Measurements from ENCODE around the gene ERN2.

Gene ERN2

GRCh38 chr16:23709536-23709935, 3.5 kb downstream of the ERN2 start:
- CTCF ChIA-PET = no interaction called here

GRCh38 chr16:23706439-23706838, 6.6 kb downstream of the ERN2 start:
- ChIA-PET POLR2A (no interaction called here), CTCF (no interaction called here)
- no peak for DNase-seq (ENCODE audit: extremely low spot score)
- TF ChIP-seq FOXK2 (IDR thresholded peaks at IDR 0.05) (no peak), FOXA1 (IDR thresholded peaks at IDR 0.05) (no peak), ZNF384 (IDR thresholded peaks at IDR 0.05) (no peak), PKNOX1 (IDR thresholded peaks at IDR 0.05) (no peak), CTBP1 (IDR thresholded peaks at IDR 0.05; ENCODE audit: borderline replicate concordance) (no peak), HDGF (IDR thresholded peaks at IDR 0.05; ENCODE audit: borderline replicate concordance) (no peak), ARNT (IDR thresholded peaks at IDR 0.05) (no peak), SUZ12 (IDR thresholded peaks at IDR 0.05) (no peak), FOXM1 (IDR thresholded peaks at IDR 0.05; ENCODE audit: borderline replicate concordance) (no peak), ELF4 (IDR thresholded peaks at IDR 0.05) (no peak), L3MBTL2 (conservative IDR thresholded peaks at IDR 0.05) (no peak), TARDBP (IDR thresholded peaks at IDR 0.05) (no peak), NFRKB (IDR thresholded peaks at IDR 0.05) (no peak), BHLHE40 (IDR thresholded peaks at IDR 0.05; ENCODE audit: borderline replicate concordance) (no peak)

More at GRCh38 chr16:23709536-23709935, 3.5 kb downstream of the ERN2 start:
- POLR2A ChIA-PET = no interaction called here
- DNase-seq (ENCODE audit: extremely low spot score) = no peak
- no peak for TF ChIP-seq L3MBTL2 (conservative IDR thresholded peaks at IDR 0.05)
- no peak for TF ChIP-seq LEF1 (IDR thresholded peaks at IDR 0.05; ENCODE audit: borderline replicate concordance)
- TF ChIP-seq FOXK2 (IDR thresholded peaks at IDR 0.05) = no peak
- no peak for TF ChIP-seq SUZ12 (IDR thresholded peaks at IDR 0.05)
- TF ChIP-seq FOXM1 (IDR thresholded peaks at IDR 0.05; ENCODE audit: borderline replicate concordance) = no peak
- no peak for TF ChIP-seq SP1 (IDR thresholded peaks at IDR 0.05)
- no peak for TF ChIP-seq ZNF384 (IDR thresholded peaks at IDR 0.05)
- TF ChIP-seq TARDBP (IDR thresholded peaks at IDR 0.05) = no peak
- no peak for TF ChIP-seq ELF4 (IDR thresholded peaks at IDR 0.05)
- no peak for TF ChIP-seq HDGF (IDR thresholded peaks at IDR 0.05; ENCODE audit: borderline replicate concordance)

- CTCF ChIA-PET = no interaction called here
- TF ChIP-seq SUZ12 (IDR thresholded peaks at IDR 0.05) (no peak), FOXM1 (IDR thresholded peaks at IDR 0.05; ENCODE audit: borderline replicate concordance) (no peak), ARNT (IDR thresholded peaks at IDR 0.05) (no peak), FOXA1 (IDR thresholded peaks at IDR 0.05) (no peak), FOXK2 (IDR thresholded peaks at IDR 0.05) (no peak), BHLHE40 (IDR thresholded peaks at IDR 0.05; ENCODE audit: borderline replicate concordance) (no peak)
- no peak for DNase-seq (ENCODE audit: extremely low spot score)
- POLR2A ChIA-PET = no interaction called here
These were observed 7.5 kb downstream of the ERN2 start for GRCh38 chr16:23705517-23705902.

- CTCF ChIA-PET = no interaction called here
- no peak for DNase-seq (ENCODE audit: extremely low spot score)
- TF ChIP-seq SUZ12 (IDR thresholded peaks at IDR 0.05) = no peak
- no peak for TF ChIP-seq ARNT (IDR thresholded peaks at IDR 0.05)
- no peak for TF ChIP-seq FOXM1 (IDR thresholded peaks at IDR 0.05; ENCODE audit: borderline replicate concordance)
- POLR2A ChIA-PET = no interaction called here
These were observed 8.1 kb downstream of the ERN2 start for GRCh38 chr16:23704772-23705516.

- TF ChIP-seq ZNF384 (IDR thresholded peaks at IDR 0.05) = no peak
- ChIA-PET POLR2A (no interaction called here), CTCF (no interaction called here)
- DNase-seq (ENCODE audit: extremely low spot score) = no peak
These were observed 10.1 kb downstream of the ERN2 start for GRCh38 chr16:23702951-23703350.

GRCh38 chr16:23701045-23701444, 12.0 kb downstream of the ERN2 start:
- ChIA-PET POLR2A (interaction anchor here (1.0 kb wide), 1 partner anchor 29 kb away, joined by 3 read pairs; no protein-coding TSS in a partner anchor), CTCF (interaction anchor here (0.7 to 1.1 kb wide), 3 partner anchors 8 to 23 kb away, joined by 3 to 6 read pairs (median 3); no protein-coding TSS in a partner anchor)
- no peak for DNase-seq (ENCODE audit: extremely low spot score)
- TF ChIP-seq SP1 (IDR thresholded peaks at IDR 0.05) (no peak), CTBP1 (IDR thresholded peaks at IDR 0.05; ENCODE audit: borderline replicate concordance) (no peak), ZNF384 (IDR thresholded peaks at IDR 0.05) (no peak), FOXK2 (IDR thresholded peaks at IDR 0.05) (no peak), LEF1 (IDR thresholded peaks at IDR 0.05; ENCODE audit: borderline replicate concordance) (no peak), SUZ12 (IDR thresholded peaks at IDR 0.05) (no peak), NFRKB (IDR thresholded peaks at IDR 0.05) (no peak), PKNOX1 (IDR thresholded peaks at IDR 0.05) (no peak), FOXM1 (IDR thresholded peaks at IDR 0.05; ENCODE audit: borderline replicate concordance) (no peak), TARDBP (IDR thresholded peaks at IDR 0.05) (no peak), HDGF (IDR thresholded peaks at IDR 0.05; ENCODE audit: borderline replicate concordance) (no peak), FOXA1 (IDR thresholded peaks at IDR 0.05) (no peak), BHLHE40 (IDR thresholded peaks at IDR 0.05; ENCODE audit: borderline replicate concordance) (no peak), ARNT (IDR thresholded peaks at IDR 0.05) (no peak), ELF4 (IDR thresholded peaks at IDR 0.05) (no peak), L3MBTL2 (conservative IDR thresholded peaks at IDR 0.05) (no peak)

- CTCF ChIA-PET = interaction anchor here (0.8 to 1.1 kb wide), 2 partner anchors 21 to 23 kb away, joined by 3 to 6 read pairs; no protein-coding TSS in a partner anchor
- POLR2A ChIA-PET = interaction anchor here (0.6 to 1.0 kb wide), 2 partner anchors 29 to 59 kb away, joined by 3 read pairs; partner anchors contain the start of genes DCTN5 and PALB2
- DNase-seq (ENCODE audit: extremely low spot score) = no peak
- TF ChIP-seq PKNOX1 (IDR thresholded peaks at IDR 0.05) (no peak), BHLHE40 (IDR thresholded peaks at IDR 0.05; ENCODE audit: borderline replicate concordance) (no peak), FOXA1 (IDR thresholded peaks at IDR 0.05) (no peak), NFRKB (IDR thresholded peaks at IDR 0.05) (no peak), CTBP1 (IDR thresholded peaks at IDR 0.05; ENCODE audit: borderline replicate concordance) (no peak), FOXM1 (IDR thresholded peaks at IDR 0.05; ENCODE audit: borderline replicate concordance) (no peak), ELF4 (IDR thresholded peaks at IDR 0.05) (no peak), HDGF (IDR thresholded peaks at IDR 0.05; ENCODE audit: borderline replicate concordance) (no peak), ARNT (IDR thresholded peaks at IDR 0.05) (no peak), FOXK2 (IDR thresholded peaks at IDR 0.05) (no peak)
These were observed 12.5 kb downstream of the ERN2 start for GRCh38 chr16:23700509-23700908.

Data from HEK293T (cell line).